ENCODE results near the gene ELOVL1.
A peak's percentile ranks its signal among the peaks of the same experiment; 100 is the strongest.

ELOVL1 gene

GRCh38 chr1:43352351-43352705 is 15.5 kb downstream of the ELOVL1 start:
- Histone ChIP-seq H3K4me1 (ENCODE audit: control insufficient read depth in 1 of 2, insufficient read depth in 2 of 2, low read length in 2 of 2) (peaks cover 6% of the 10 kb centered on the region in 2 donors), H3K27me3 (ENCODE audit: low read depth, low read length) (no peaks in the 10 kb centered on the region), H3K27ac (ENCODE audit: low read length) (no peak overlapping the region)

GRCh38 chr1:43351421-43352350 is 16.1 kb downstream of the ELOVL1 start:
- no peaks in the 10 kb centered on the region for H3K9me3 ChIP-seq (ENCODE audit: control insufficient read depth in 1 of 2, low read length in 2 of 2)
- no peaks in the 10 kb centered on the region for H3K27me3 ChIP-seq (ENCODE audit: low read depth, low read length)
- H3K4me3 ChIP-seq (ENCODE audit: low read depth in 1 of 2, low read length in 2 of 2): no peak overlapping the region
- no peaks in the 10 kb centered on the region for H3K36me3 ChIP-seq (ENCODE audit: control insufficient read depth in 1 of 2, insufficient read depth in 2 of 2, low read length in 2 of 2)
- H3K4me1 ChIP-seq (ENCODE audit: control insufficient read depth in 1 of 2, insufficient read depth in 2 of 2, low read length in 2 of 2): peaks cover 6% of the 10 kb centered on the region in 2 donors
- H3K27ac ChIP-seq (ENCODE audit: low read length): no peak overlapping the region

More at GRCh38 chr1:43352351-43352705, 15.5 kb downstream of the ELOVL1 start:
- no peak overlapping the region for H3K4me3 ChIP-seq (ENCODE audit: low read depth in 1 of 2, low read length in 2 of 2)
- no peaks in the 10 kb centered on the region for H3K36me3 ChIP-seq (ENCODE audit: control insufficient read depth in 1 of 2, insufficient read depth in 2 of 2, low read length in 2 of 2)
- H3K9me3 ChIP-seq (ENCODE audit: control insufficient read depth in 1 of 2, low read length in 2 of 2): no peaks in the 10 kb centered on the region

- Histone ChIP-seq H3K4me3 (ENCODE audit: low read depth in 1 of 2, low read length in 2 of 2) (no peak overlapping the region), H3K4me1 (ENCODE audit: control insufficient read depth in 1 of 2, insufficient read depth in 2 of 2, low read length in 2 of 2) (peaks cover 6% of the 10 kb centered on the region in 2 donors), H3K27me3 (ENCODE audit: low read depth, low read length) (no peaks in the 10 kb centered on the region), H3K36me3 (ENCODE audit: control insufficient read depth in 1 of 2, insufficient read depth in 2 of 2, low read length in 2 of 2) (no peaks in the 10 kb centered on the region), H3K27ac (ENCODE audit: low read length) (no peak overlapping the region), H3K9me3 (ENCODE audit: control insufficient read depth in 1 of 2, low read length in 2 of 2) (no peaks in the 10 kb centered on the region)
These were observed 16.8 kb downstream of the ELOVL1 start for GRCh38 chr1:43350976-43351375.

DNA sequence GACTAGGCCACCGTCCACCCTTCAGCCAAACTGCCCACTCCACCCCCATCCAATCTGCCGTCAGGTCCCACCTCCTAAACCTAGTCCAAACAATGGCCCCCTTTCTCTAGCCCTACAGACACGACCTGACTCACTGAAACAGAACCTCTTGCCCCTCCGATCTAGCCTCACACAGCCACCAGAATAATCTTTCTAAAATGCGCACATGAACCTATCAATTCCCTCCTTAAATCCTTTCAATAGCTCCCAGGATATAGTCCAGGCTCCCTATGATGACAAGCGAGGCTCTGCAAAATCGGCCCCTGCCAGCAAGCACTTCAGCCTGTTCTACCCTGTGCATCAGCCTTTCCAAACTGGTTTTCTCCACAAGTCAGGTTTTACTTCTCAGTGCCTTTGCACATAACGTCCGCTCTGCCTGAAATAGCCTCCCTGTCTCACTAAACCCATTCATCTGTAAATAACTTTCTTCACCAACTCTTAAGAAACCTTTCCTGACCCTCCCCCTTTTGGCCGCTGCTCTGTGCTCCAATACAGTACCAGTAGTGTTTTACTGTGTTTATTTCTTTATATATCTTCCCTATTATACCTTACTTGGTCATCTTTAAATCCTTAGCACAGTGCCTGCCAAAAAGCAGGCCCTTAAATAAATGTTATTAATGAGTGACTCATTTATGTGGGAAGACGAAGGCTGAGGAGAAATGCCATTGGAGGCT is 18.1 kb downstream of the ELOVL1 start:
- Histone ChIP-seq H3K9me3 (ENCODE audit: control insufficient read depth in 1 of 2, low read length in 2 of 2) (no peaks in the 10 kb centered on the region), H3K4me3 (ENCODE audit: low read depth in 1 of 2, low read length in 2 of 2) (peak overlapping the region; percentile 17 to 75), H3K36me3 (ENCODE audit: control insufficient read depth in 1 of 2, insufficient read depth in 2 of 2, low read length in 2 of 2) (no peaks in the 10 kb centered on the region), H3K27ac (ENCODE audit: low read length) (peak overlapping the region; percentile 68), H3K4me1 (ENCODE audit: control insufficient read depth in 1 of 2, insufficient read depth in 2 of 2, low read length in 2 of 2) (peaks cover 6% of the 10 kb centered on the region in 2 donors), H3K27me3 (ENCODE audit: low read depth, low read length) (no peaks in the 10 kb centered on the region)

DNA sequence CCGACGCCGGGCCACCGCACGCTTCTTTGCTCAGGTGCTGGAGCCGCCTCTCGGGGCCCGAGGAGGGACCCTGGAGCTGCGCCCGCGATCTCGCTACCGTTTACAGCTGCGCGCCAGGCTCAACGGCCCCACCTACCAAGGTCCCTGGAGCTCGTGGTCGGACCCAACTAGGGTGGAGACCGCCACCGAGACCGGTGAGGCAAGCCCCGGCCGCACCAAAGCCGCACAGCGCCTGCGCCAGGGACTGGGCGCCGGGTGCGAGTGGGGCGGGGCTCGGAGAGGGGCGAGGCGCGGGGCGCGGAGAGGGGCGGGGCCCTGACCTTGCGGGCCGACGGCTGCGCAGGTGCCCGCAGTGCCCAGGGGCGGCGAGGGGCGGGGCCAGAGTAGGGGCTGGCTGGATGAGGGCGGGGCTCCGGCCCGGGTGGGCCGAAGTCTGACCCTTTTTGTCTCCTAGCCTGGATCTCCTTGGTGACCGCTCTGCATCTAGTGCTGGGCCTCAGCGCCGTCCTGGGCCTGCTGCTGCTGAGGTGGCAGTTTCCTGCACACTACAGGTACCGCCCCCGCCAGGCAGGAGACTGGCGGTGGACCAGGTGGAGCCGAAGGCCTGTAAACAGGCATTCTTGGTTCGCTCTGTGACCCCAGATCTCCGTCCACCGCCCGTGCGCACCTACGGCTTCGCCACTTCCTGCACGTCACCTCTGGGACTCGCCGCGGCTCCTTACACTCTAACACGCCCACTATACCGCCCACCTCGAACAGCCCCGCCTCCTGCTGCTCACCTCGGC is 18.8 kb downstream of the ELOVL1 start:
- Histone ChIP-seq H3K9me3 (ENCODE audit: control insufficient read depth in 1 of 2, low read length in 2 of 2) (no peaks in the 10 kb centered on the region), H3K36me3 (ENCODE audit: control insufficient read depth in 1 of 2, insufficient read depth in 2 of 2, low read length in 2 of 2) (no peaks in the 10 kb centered on the region), H3K4me3 (ENCODE audit: low read depth in 1 of 2, low read length in 2 of 2) (peak overlapping the region; percentile 17 to 75), H3K27ac (ENCODE audit: low read length) (peak overlapping the region; percentile 68), H3K27me3 (ENCODE audit: low read depth, low read length) (no peaks in the 10 kb centered on the region), H3K4me1 (ENCODE audit: control insufficient read depth in 1 of 2, insufficient read depth in 2 of 2, low read length in 2 of 2) (peaks cover 6% of the 10 kb centered on the region in 2 donors)

GRCh38 chr1:43348343-43348808 is 19.4 kb downstream of the ELOVL1 start:
- H3K27me3 ChIP-seq (ENCODE audit: low read depth, low read length): no peaks in the 10 kb centered on the region
- H3K4me3 ChIP-seq (ENCODE audit: low read depth in 1 of 2, low read length in 2 of 2): peak overlapping the region; percentile 17 to 75
- no peaks in the 10 kb centered on the region for H3K9me3 ChIP-seq (ENCODE audit: control insufficient read depth in 1 of 2, low read length in 2 of 2)
- no peak overlapping the region for H3K27ac ChIP-seq (ENCODE audit: low read length)
- H3K4me1 ChIP-seq (ENCODE audit: control insufficient read depth in 1 of 2, insufficient read depth in 2 of 2, low read length in 2 of 2): peaks cover 6% of the 10 kb centered on the region in 2 donors
- H3K36me3 ChIP-seq (ENCODE audit: control insufficient read depth in 1 of 2, insufficient read depth in 2 of 2, low read length in 2 of 2): no peaks in the 10 kb centered on the region

- Histone ChIP-seq H3K4me1 (ENCODE audit: control insufficient read depth in 1 of 2, insufficient read depth in 2 of 2, low read length in 2 of 2) (peaks cover 6% of the 10 kb centered on the region in 2 donors), H3K4me3 (ENCODE audit: low read depth in 1 of 2, low read length in 2 of 2) (no peak overlapping the region), H3K36me3 (ENCODE audit: control insufficient read depth in 1 of 2, insufficient read depth in 2 of 2, low read length in 2 of 2) (no peaks in the 10 kb centered on the region), H3K27ac (ENCODE audit: low read length) (no peak overlapping the region), H3K27me3 (ENCODE audit: low read depth, low read length) (no peaks in the 10 kb centered on the region), H3K9me3 (ENCODE audit: control insufficient read depth in 1 of 2, low read length in 2 of 2) (no peaks in the 10 kb centered on the region)
These were observed 21.2 kb downstream of the ELOVL1 start for GRCh38 chr1:43346636-43347035.

DNA sequence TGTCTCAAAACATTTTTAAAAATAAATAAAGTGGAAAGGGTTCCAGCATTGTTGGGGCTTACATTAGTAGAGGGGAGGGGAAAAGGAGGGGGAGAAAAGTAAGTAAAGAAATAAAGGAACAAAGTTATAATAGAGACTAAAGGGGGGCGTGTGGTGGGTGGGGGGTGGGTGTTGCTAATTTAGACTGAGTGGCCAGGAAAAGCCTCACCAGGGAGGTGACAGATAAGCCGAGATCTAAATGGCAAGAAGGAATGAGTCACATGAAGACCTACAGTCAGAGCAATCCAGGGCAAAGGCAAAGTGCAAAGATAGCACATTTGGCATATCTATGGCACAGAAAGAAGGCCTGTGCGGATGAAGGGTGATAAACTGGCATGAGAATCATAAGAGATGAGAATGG is 22.7 kb downstream of the ELOVL1 start:
- Histone ChIP-seq H3K27ac (ENCODE audit: low read length) (peak overlapping the region; percentile 16), H3K4me3 (ENCODE audit: low read depth in 1 of 2, low read length in 2 of 2) (no peak overlapping the region), H3K4me1 (ENCODE audit: control insufficient read depth in 1 of 2, insufficient read depth in 2 of 2, low read length in 2 of 2) (peaks cover 3 to 6% of the 10 kb centered on the region in 2 donors), H3K9me3 (ENCODE audit: control insufficient read depth in 1 of 2, low read length in 2 of 2) (no peaks in the 10 kb centered on the region), H3K27me3 (ENCODE audit: low read depth, low read length) (no peaks in the 10 kb centered on the region), H3K36me3 (ENCODE audit: control insufficient read depth in 1 of 2, insufficient read depth in 2 of 2, low read length in 2 of 2) (no peaks in the 10 kb centered on the region)

DNA sequence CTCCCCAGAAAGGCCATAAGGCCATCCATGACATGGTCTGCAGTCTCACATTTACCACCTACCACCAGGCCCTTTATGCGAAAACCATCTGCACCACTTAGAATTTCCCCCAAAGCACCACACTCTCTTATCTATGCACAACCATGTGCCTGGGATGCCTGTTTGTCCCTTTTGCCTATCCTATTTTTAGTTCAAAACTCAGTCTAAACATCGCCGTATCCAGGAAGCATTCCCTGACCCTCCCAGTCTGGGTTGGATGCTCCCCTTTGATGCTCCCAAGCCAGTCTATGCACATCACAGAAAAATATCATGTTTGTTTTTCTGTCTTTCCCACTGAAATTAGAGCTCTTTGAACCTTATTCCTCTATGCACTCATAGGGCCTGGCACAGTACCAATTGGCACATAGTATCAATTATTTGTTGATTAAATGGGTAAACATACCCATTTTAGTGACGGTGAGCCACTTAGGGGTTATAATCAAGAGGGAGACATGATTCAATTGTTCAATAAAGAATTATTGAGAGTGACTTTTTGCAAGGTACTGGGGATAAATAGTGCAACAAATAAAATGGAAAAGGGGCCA is 23.5 kb downstream of the ELOVL1 start:
- Histone ChIP-seq H3K9me3 (ENCODE audit: control insufficient read depth in 1 of 2, low read length in 2 of 2) (no peaks in the 10 kb centered on the region), H3K4me1 (ENCODE audit: control insufficient read depth in 1 of 2, insufficient read depth in 2 of 2, low read length in 2 of 2) (peaks cover 0 to 2% of the 10 kb centered on the region in 2 donors), H3K4me3 (ENCODE audit: low read depth in 1 of 2, low read length in 2 of 2) (no peak overlapping the region), H3K36me3 (ENCODE audit: control insufficient read depth in 1 of 2, insufficient read depth in 2 of 2, low read length in 2 of 2) (no peaks in the 10 kb centered on the region), H3K27ac (ENCODE audit: low read length) (no peak overlapping the region), H3K27me3 (ENCODE audit: low read depth, low read length) (no peaks in the 10 kb centered on the region)

GRCh38 chr1:43340559-43340958 is 27.3 kb downstream of the ELOVL1 start:
- no peaks in the 10 kb centered on the region for H3K4me1 ChIP-seq (ENCODE audit: control insufficient read depth in 1 of 2, insufficient read depth in 2 of 2, low read length in 2 of 2)
- no peak overlapping the region for H3K4me3 ChIP-seq (ENCODE audit: low read depth in 1 of 2, low read length in 2 of 2)
- no peaks in the 10 kb centered on the region for H3K9me3 ChIP-seq (ENCODE audit: control insufficient read depth in 1 of 2, low read length in 2 of 2)
- H3K27me3 ChIP-seq (ENCODE audit: low read depth, low read length): no peaks in the 10 kb centered on the region
- H3K27ac ChIP-seq (ENCODE audit: low read length): no peak overlapping the region
- H3K36me3 ChIP-seq (ENCODE audit: control insufficient read depth in 1 of 2, insufficient read depth in 2 of 2, low read length in 2 of 2): no peaks in the 10 kb centered on the region

Measured in muscle layer of duodenum (tissue), 2 donors.